C4-2B (cell line): ENCODE measurements around the gene SEMA3A.

Experiments
- H3K27ac ChIP-seq: fragments of 450-650 bp; 2 replicates; pipeline ENCODE4 v1.5.1; 2017
- ZFX ChIP-seq: fragments of 450-650 bp; IDR thresholded peaks from 2 replicates; pipeline ENCODE4 v1.6.1; 2017
- TF ChIP-seq, protein P1 (sequence below): fragments of 450-650 bp; conservative IDR thresholded peaks from 2 replicates; pipeline ENCODE4 v1.5.1; 2017; ENCODE audit warnings: mild to moderate bottlenecking

SEMA3A gene

DNA sequence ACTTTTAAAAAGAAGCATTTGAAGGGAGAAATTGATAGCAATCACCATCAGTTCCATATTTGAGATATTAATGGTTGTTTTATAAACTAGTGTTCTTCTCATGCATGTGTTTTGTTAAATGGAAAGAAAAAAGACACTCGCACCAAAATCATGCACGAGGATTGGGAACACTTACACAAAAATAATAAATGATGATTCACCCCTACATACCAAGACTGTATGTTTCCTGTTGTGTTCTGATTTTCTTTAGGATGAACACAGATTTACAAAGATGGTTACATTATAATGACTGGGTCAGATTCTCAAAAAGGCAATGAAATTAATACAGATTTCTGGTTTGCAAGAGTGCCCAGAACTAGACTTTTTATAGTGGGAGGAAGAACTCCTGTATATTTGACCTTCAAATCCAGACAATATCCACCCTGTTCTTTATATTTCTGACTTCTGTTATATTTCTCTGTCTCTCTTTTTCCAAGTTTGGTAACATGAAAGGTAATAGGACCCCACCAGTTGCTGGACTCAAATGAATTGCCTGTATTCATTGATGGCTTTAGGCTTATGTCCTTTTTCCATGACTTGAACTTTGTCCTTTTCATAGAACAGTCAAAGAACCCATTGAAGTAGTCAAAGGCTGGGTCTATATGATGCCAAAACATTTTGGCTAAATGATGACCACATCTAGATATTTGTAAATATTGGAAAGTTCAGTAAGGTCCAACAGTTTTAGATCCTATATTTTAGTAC lies 54.4 kb downstream of the SEMA3A start:
- TF ChIP-seq, protein P1, sequence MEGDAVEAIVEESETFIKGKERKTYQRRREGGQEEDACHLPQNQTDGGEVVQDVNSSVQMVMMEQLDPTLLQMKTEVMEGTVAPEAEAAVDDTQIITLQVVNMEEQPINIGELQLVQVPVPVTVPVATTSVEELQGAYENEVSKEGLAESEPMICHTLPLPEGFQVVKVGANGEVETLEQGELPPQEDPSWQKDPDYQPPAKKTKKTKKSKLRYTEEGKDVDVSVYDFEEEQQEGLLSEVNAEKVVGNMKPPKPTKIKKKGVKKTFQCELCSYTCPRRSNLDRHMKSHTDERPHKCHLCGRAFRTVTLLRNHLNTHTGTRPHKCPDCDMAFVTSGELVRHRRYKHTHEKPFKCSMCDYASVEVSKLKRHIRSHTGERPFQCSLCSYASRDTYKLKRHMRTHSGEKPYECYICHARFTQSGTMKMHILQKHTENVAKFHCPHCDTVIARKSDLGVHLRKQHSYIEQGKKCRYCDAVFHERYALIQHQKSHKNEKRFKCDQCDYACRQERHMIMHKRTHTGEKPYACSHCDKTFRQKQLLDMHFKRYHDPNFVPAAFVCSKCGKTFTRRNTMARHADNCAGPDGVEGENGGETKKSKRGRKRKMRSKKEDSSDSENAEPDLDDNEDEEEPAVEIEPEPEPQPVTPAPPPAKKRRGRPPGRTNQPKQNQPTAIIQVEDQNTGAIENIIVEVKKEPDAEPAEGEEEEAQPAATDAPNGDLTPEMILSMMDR, result no peak
- no peak for TF ChIP-seq ZFX

DNA sequence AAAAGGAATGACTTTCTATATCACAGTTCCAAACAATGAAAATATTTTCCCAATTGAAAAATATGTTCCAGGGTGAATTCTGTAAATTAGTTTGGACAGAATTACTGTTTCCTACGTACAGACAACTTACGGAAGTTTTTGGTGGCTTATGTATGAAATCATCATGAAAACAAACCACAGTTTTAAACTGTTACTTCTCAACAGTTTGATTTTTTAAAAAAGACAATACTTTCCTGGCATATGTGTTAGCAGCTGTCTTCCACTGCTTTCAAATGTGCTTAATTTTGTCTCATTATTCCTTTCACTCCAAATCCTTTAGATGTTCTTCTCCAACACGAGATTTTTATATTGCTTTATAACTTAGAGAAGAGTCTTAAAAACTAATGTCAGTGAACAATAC lies 56.2 kb downstream of the SEMA3A start:
- no peak overlapping the region for H3K27ac ChIP-seq
- TF ChIP-seq, protein P1, result no peak
- no peak for TF ChIP-seq ZFX

More for the DNA sequence above, 54.4 kb downstream of the SEMA3A start:
- no peak overlapping the region for H3K27ac ChIP-seq

DNA sequence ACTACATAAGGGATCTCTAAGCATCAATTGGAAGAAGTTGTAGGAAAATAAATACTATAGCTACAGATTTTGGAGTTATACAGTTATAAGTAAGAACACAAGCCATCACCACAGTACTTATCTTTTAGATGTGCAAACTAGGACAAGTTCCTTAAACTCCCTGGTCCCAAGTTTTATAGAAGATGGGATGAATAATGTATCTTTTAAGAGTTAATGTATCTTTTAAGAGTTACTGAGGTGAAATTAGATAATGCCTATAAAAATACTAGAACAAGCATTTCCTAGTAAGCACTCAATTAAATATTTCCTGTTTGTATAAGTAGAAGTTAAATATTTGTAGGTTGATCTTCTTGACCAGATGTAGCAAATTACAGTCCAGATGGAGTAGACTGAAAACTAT lies 56.8 kb downstream of the SEMA3A start:
- H3K27ac ChIP-seq, result no peak overlapping the region
- TF ChIP-seq, protein P1, result no peak
- TF ChIP-seq ZFX, result no peak

DNA sequence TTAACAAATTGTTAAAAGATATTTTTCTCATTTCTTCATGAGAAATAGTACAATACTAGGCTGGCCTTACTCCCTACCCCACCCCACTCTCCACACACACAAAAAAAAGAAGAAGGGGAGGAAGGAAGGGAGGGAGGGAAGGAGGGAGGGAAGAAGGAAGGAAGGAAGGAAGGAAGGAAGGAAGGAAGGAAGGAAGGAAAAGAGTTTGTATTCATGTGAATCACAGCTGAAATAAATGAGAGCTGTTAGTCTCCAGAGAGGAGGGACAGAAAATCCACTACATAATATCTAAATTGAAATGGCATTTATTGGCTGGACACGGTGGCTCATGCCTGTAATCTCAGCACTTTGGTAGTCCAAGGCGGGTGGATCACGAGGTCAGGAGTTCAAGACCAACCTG lies 57.8 kb downstream of the SEMA3A start:
- TF ChIP-seq, protein P1, result no peak
- TF ChIP-seq ZFX, result no peak
- H3K27ac ChIP-seq, result no peak overlapping the region

DNA sequence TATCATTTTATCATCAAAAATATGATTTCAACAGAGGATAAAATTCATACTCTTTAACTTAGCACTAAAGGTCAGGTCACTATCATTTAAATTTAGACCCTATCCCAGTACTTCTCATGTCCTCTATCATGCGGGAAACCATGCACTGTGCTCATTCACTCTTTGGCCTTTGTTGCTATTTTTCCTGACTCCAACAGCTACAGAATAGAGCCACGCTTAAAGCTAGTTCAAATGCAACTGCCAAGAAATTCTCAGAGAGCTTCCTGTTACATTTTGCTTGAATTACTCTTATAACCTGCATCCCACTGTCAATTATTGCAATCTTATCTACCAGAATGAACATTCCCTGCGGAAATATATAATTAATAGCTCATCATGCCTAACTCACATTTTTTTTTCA lies 58.3 kb downstream of the SEMA3A start:
- TF ChIP-seq, protein P1, result no peak
- TF ChIP-seq ZFX, result no peak
- no peak overlapping the region for H3K27ac ChIP-seq

DNA sequence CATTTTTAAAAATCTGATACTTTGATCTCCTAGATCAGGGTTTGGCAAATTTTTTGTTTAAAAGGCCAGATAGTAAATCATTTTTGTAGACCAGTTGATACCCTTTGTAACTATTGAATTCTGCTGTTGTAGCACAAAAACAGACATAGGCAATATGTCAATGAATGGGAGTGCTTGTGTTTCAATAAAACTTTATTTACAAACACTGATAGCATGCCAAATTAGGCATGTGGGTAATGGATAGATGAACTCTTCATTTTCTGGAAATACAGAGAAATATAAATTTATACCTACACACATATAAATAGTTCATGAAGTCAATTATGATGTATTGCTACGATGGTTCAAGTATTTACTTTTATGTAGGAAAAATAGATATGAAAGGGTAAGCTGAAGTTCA lies 60.4 kb downstream of the SEMA3A start:
- H3K27ac ChIP-seq, result no peak overlapping the region
- TF ChIP-seq ZFX, result no peak
- TF ChIP-seq, protein P1, result no peak

DNA sequence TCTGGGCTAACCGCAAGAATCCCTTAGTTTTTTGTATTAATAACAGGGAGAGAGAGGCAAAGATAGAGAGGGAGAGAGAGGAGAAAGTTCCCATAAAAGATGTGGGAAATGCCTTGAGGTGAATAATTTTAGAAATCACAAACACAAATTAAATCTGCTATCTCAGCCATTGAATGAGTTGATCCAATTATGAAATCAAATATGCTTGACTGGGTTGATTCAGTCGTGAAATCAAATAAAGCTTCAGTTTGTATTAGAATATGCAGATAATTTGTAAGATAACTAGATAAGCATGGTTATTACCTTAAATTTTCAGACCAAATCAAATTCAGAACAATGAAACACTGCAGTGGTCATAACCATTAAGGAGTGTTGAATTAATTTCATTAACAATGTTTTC lies 68.9 kb downstream of the SEMA3A start:
- TF ChIP-seq, protein P1, result no peak
- TF ChIP-seq ZFX, result no peak
- H3K27ac ChIP-seq, result no peak overlapping the region
